ENCODE results near the gene CDC45.

The CDC45 gene

GRCh38 chr22:19496324-19496630 is 16.6 kb downstream of the CDC45 start:
- DNase-seq (ENCODE audit: low read depth in 2 of 2): no peak

- no peak for DNase-seq (ENCODE audit: low read depth in 2 of 2)
Measured at GRCh38 chr22:19497245-19497644, 17.5 kb downstream of the CDC45 start.

- DNase-seq (ENCODE audit: low read depth in 2 of 2): no peak
Measured at GRCh38 chr22:19498154-19498865, 18.6 kb downstream of the CDC45 start.

- DNase-seq (ENCODE audit: low read depth in 2 of 2): no peak
Measured at GRCh38 chr22:19498866-19499190, 19.1 kb downstream of the CDC45 start.

- no peak for DNase-seq (ENCODE audit: low read depth in 2 of 2)
Measured at GRCh38 chr22:19499236-19499879, 19.6 kb downstream of the CDC45 start.

- DNase-seq (ENCODE audit: low read depth in 2 of 2): no peak
Measured at GRCh38 chr22:19499880-19500242, 20.1 kb downstream of the CDC45 start.

- no peak for DNase-seq (ENCODE audit: low read depth in 2 of 2)
Measured at GRCh38 chr22:19501897-19502447, 22.3 kb downstream of the CDC45 start.

- DNase-seq (ENCODE audit: low read depth in 2 of 2): no peak
Measured at GRCh38 chr22:19503367-19503766, 23.6 kb downstream of the CDC45 start.

- DNase-seq (ENCODE audit: low read depth in 2 of 2): no peak
Measured at GRCh38 chr22:19503869-19504268, 24.1 kb downstream of the CDC45 start.

- no peak for DNase-seq (ENCODE audit: low read depth in 2 of 2)
Measured at GRCh38 chr22:19504900-19505734, 25.4 kb downstream of the CDC45 start.

GRCh38 chr22:19505735-19506126 is 26.0 kb downstream of the CDC45 start:
- DNase-seq (ENCODE audit: low read depth in 2 of 2): no peak

- DNase-seq (ENCODE audit: low read depth in 2 of 2): no peak
Measured at GRCh38 chr22:19506212-19506611, 26.5 kb downstream of the CDC45 start.

GRCh38 chr22:19507534-19507861 is 27.8 kb downstream of the CDC45 start:
- DNase-seq (ENCODE audit: low read depth in 2 of 2): no peak

- DNase-seq (ENCODE audit: low read depth in 2 of 2): no peak
Measured at GRCh38 chr22:19508024-19508776, 28.5 kb downstream of the CDC45 start.

- DNase-seq (ENCODE audit: low read depth in 2 of 2): no peak
Measured at GRCh38 chr22:19509191-19509590, 29.5 kb downstream of the CDC45 start.

GRCh38 chr22:19509923-19510322 is 30.2 kb downstream of the CDC45 start:
- no peak for DNase-seq (ENCODE audit: low read depth in 2 of 2)

GRCh38 chr22:19510919-19511341 is 31.2 kb downstream of the CDC45 start:
- no peak for DNase-seq (ENCODE audit: low read depth in 2 of 2)

- no peak for DNase-seq (ENCODE audit: low read depth in 2 of 2)
Measured at GRCh38 chr22:19513823-19514222, 34.1 kb downstream of the CDC45 start.

- DNase-seq (ENCODE audit: low read depth in 2 of 2): no peak
Measured at GRCh38 chr22:19514831-19515565, 35.3 kb downstream of the CDC45 start.

- no peak for DNase-seq (ENCODE audit: low read depth in 2 of 2)
Measured at GRCh38 chr22:19515654-19516377, 36.1 kb downstream of the CDC45 start.
